A673 (cell line): ENCODE data around the gene TRPM1.

Experiments used
- EZH2 ChIP-seq: fragments of 200-600 bp; sonication (generic); IDR thresholded peaks from 2 replicates; pipeline ENCODE4 v1.6.1; 2017; ENCODE audit warnings: borderline replicate concordance, low read depth, mild to moderate bottlenecking, mixed read lengths, antibody characterized with exemption, low read length; ENCODE audit not compliant: poor library complexity, severe bottlenecking
- TF ChIP-seq, protein P1 (sequence below): fragments of 300-800, 200-600 bp; sonication (generic); conservative IDR thresholded peaks from 2 replicates; pipeline ENCODE4 v1.5.1; 2017; ENCODE audit warnings: low read depth, mild to moderate bottlenecking, antibody characterized with exemption, low read length, moderate library complexity, mixed read lengths

DNA sequence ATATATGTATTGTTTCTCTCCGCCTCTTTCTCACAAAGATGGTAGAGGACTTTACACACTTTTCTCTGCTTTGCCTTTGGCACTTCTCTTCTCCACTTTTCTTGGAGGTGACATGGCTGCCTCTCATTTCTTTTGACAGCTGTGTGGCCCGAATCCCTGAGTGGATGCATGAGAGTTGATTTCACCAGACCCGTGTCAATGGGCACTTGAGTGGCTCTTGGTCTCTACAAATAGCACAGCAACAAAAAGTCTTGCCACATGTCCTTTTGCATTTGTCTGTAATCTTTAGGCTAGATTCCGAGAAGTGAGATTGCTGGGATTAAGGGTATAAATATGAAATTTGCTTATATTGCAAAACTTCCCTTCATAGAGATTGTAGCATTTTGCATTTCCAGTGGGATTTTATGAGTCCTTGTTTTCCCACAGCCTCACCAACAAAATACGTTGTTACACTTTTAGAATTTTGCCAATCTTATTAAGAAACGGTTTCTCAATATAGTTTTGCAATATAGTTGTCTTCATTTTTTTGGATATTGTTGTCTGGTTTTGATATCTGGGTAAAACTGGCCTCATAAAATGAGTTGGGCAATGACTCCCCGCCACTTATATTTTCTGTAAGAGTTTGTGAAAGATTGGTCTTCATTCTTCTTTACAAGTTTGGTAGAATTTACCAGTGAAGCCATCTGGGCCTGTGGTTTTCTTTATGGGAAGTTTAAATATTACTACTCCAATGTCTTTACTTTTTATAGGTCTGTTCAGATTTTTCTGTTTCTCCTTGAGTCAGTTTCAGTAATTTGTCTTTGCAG lies 5.2 kb upstream of the TRPM1 start:
- TF ChIP-seq EZH2, result no peak
- TF ChIP-seq, protein P1, sequence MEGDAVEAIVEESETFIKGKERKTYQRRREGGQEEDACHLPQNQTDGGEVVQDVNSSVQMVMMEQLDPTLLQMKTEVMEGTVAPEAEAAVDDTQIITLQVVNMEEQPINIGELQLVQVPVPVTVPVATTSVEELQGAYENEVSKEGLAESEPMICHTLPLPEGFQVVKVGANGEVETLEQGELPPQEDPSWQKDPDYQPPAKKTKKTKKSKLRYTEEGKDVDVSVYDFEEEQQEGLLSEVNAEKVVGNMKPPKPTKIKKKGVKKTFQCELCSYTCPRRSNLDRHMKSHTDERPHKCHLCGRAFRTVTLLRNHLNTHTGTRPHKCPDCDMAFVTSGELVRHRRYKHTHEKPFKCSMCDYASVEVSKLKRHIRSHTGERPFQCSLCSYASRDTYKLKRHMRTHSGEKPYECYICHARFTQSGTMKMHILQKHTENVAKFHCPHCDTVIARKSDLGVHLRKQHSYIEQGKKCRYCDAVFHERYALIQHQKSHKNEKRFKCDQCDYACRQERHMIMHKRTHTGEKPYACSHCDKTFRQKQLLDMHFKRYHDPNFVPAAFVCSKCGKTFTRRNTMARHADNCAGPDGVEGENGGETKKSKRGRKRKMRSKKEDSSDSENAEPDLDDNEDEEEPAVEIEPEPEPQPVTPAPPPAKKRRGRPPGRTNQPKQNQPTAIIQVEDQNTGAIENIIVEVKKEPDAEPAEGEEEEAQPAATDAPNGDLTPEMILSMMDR, result no peak
